WTC11 (cell line): Measurements from ENCODE around the gene SELPLG. TPM values are rescaled to one million over a fixed set of nuclear protein-coding genes. Genes with fewer than 3 reads are reported as not detected.

Experiments used
- ATAC-seq: fragments of 200-7000 bp; cut with Tn5 transposase; 2 replicates; pipeline ENCODE4 v1.10.0; 2021; ENCODE audit warnings: mild to moderate bottlenecking, moderate library complexity
- CTCF ChIA-PET: fragments of 300-600 bp; sonication (Branson Sonifier 250); formaldehyde crosslinking; loops from one replicate; lab custom pipeline; 2021; ENCODE audit warnings: antibody characterized with exemption; lab: Charles Lee
- POLR2A ChIA-PET: fragments of 350-600 bp; sonication (Branson Sonifier 250); formaldehyde crosslinking; loops from one replicate; lab custom pipeline; 2021; ENCODE audit warnings: antibody characterized with exemption; lab: Charles Lee
- DNase-seq: peaks from one replicate; pipeline ENCODE4 v3.0.0; 2021; ENCODE audit warnings: low spot score
- H3K27ac Mint-ChIP-seq: 2 replicates; pipeline ENCODE4 v1.8.0; 2021; ENCODE audit warnings: mixed read lengths
- H3K27me3 Mint-ChIP-seq: 2 replicates; pipeline ENCODE4 v1.8.0; 2021; ENCODE audit warnings: low read depth, mild to moderate bottlenecking, moderate library complexity, mixed read lengths
- H3K36me3 Mint-ChIP-seq: 2 replicates; pipeline ENCODE4 v1.8.0; 2021; ENCODE audit warnings: mixed read lengths
- H3K4me1 Mint-ChIP-seq: 2 replicates; pipeline ENCODE4 v1.8.0; 2022; ENCODE audit warnings: mixed read lengths
- H3K4me3 Mint-ChIP-seq: 2 replicates; pipeline ENCODE4 v1.8.0; 2021; ENCODE audit warnings: mild to moderate bottlenecking, moderate library complexity, mixed read lengths
- H3K9me3 Mint-ChIP-seq: 2 replicates; pipeline ENCODE4 v1.8.0; 2021; ENCODE audit warnings: mixed read lengths
- CREM ChIP-seq: sonication (generic); formaldehyde crosslinking; IDR thresholded peaks from 2 replicates; pipeline ENCODE4 v1.8.1; 2022; ENCODE audit warnings: mild to moderate bottlenecking, missing genetic modification reagents, moderate library complexity
- FOXK1 ChIP-seq: sonication (generic); formaldehyde crosslinking; IDR thresholded peaks from 2 replicates; pipeline ENCODE4 v1.8.0; 2022; ENCODE audit warnings: mild to moderate bottlenecking, moderate library complexity, missing genetic modification reagents
- GRHL2 ChIP-seq: fragments of 250-450 bp; sonication (Bioruptor Pico); IDR thresholded peaks from 2 replicates; pipeline ENCODE4 v1.8.0; 2022; ENCODE audit warnings: mild to moderate bottlenecking, moderate library complexity; ENCODE audit not compliant: insufficient replicate concordance, severe bottlenecking
- MAX ChIP-seq: sonication (generic); formaldehyde crosslinking; IDR thresholded peaks from 2 replicates; pipeline ENCODE4 v1.8.0; 2022; ENCODE audit warnings: mild to moderate bottlenecking, missing genetic modification reagents
- NFATC4 ChIP-seq: fragments of 250-450 bp; sonication (Bioruptor Pico); IDR thresholded peaks from 2 replicates; pipeline ENCODE4 v1.9.0; 2021; ENCODE audit warnings: mild to moderate bottlenecking
- NFE2L1 ChIP-seq: sonication (generic); formaldehyde crosslinking; IDR thresholded peaks from 2 replicates; pipeline ENCODE4 v1.8.1; 2023; ENCODE audit warnings: missing genetic modification reagents
- NFYB ChIP-seq: sonication (generic); formaldehyde crosslinking; conservative IDR thresholded peaks from 2 replicates; pipeline ENCODE4 v1.8.0; 2022; ENCODE audit warnings: low read depth, missing genetic modification reagents
- NR2C2 ChIP-seq: sonication (generic); formaldehyde crosslinking; IDR thresholded peaks from 2 replicates; pipeline ENCODE4 v1.8.0; 2022; ENCODE audit warnings: mild to moderate bottlenecking, missing genetic modification reagents
- NR3C1 ChIP-seq: sonication (generic); formaldehyde crosslinking; conservative IDR thresholded peaks from 2 replicates; pipeline ENCODE4 v1.8.1; 2023; ENCODE audit warnings: low read depth, mild to moderate bottlenecking, missing genetic modification reagents
- ZNF138 ChIP-seq: sonication (generic); formaldehyde crosslinking; conservative IDR thresholded peaks from 2 replicates; pipeline ENCODE4 v1.8.1; 2022; ENCODE audit warnings: mild to moderate bottlenecking, moderate library complexity, missing genetic modification reagents
- ZNF219 ChIP-seq: sonication (generic); formaldehyde crosslinking; IDR thresholded peaks from 2 replicates; pipeline ENCODE4 v1.8.0; 2023; ENCODE audit warnings: missing genetic modification reagents, mild to moderate bottlenecking, borderline replicate concordance
- ZNF317 ChIP-seq: sonication (generic); formaldehyde crosslinking; IDR thresholded peaks from 2 replicates; pipeline ENCODE4 v1.8.1; 2023; ENCODE audit warnings: low read depth, mild to moderate bottlenecking, moderate library complexity, missing genetic modification reagents, borderline replicate concordance
- ZNF416 ChIP-seq: fragments of 250-450 bp; sonication (Bioruptor Pico); IDR thresholded peaks from 2 replicates; pipeline ENCODE4 v1.9.0; 2021; ENCODE audit warnings: mild to moderate bottlenecking, inconsistent platforms
- ZNF423 ChIP-seq: fragments of 250-450 bp; sonication (Bioruptor Pico); IDR thresholded peaks from 2 replicates; pipeline ENCODE4 v2.1.2; 2022; ENCODE audit warnings: mild to moderate bottlenecking, moderate library complexity
- total RNA-seq: library from RNA; stranded (reverse); gene quantifications from 3 replicates; pipeline ENCODE4 v1.2.3, GENCODE V29; 2021
- TF ChIP-seq, protein P1 (sequence below): sonication (generic); formaldehyde crosslinking; IDR thresholded peaks from 2 replicates; pipeline ENCODE4 v1.8.1; 2022; ENCODE audit warnings: low read depth, missing genetic modification reagents, borderline replicate concordance
- TF ChIP-seq, protein P2 (sequence below): sonication (generic); formaldehyde crosslinking; IDR thresholded peaks from 2 replicates; pipeline ENCODE4 v1.8.1; 2022; ENCODE audit warnings: low read depth, mild to moderate bottlenecking, moderate library complexity, missing genetic modification reagents, borderline replicate concordance
- TF ChIP-seq, protein P3 (sequence below): sonication (generic); formaldehyde crosslinking; IDR thresholded peaks from 2 replicates; pipeline ENCODE4 v1.8.1; 2023; ENCODE audit warnings: mild to moderate bottlenecking, missing genetic modification reagents
- TF ChIP-seq, protein P4 (sequence below): sonication (generic); formaldehyde crosslinking; IDR thresholded peaks from 2 replicates; pipeline ENCODE4 v1.8.1; 2022; ENCODE audit warnings: mild to moderate bottlenecking, missing genetic modification reagents, moderate library complexity, borderline replicate concordance
- TF ChIP-seq, protein P5 (sequence below): fragments of 250-450 bp; sonication (Bioruptor Pico); IDR thresholded peaks from 2 replicates; pipeline ENCODE4 v2.1.2; 2022; ENCODE audit warnings: mild to moderate bottlenecking, moderate library complexity
- TF ChIP-seq, protein P6 (sequence below): fragments of 250-450 bp; sonication (Bioruptor Pico); IDR thresholded peaks from 2 replicates; pipeline ENCODE4 v1.9.0; 2021; ENCODE audit warnings: moderate library complexity, mild to moderate bottlenecking, inconsistent platforms, borderline replicate concordance
- TF ChIP-seq, protein P7 (sequence below): sonication (generic); formaldehyde crosslinking; IDR thresholded peaks from 2 replicates; pipeline ENCODE4 v1.8.1; 2023; ENCODE audit warnings: mild to moderate bottlenecking, moderate library complexity, missing genetic modification reagents

The SELPLG gene
- total RNA-seq, 1 experiment from 2014 or later: 0.46 TPM

- TF ChIP-seq, protein P1, sequence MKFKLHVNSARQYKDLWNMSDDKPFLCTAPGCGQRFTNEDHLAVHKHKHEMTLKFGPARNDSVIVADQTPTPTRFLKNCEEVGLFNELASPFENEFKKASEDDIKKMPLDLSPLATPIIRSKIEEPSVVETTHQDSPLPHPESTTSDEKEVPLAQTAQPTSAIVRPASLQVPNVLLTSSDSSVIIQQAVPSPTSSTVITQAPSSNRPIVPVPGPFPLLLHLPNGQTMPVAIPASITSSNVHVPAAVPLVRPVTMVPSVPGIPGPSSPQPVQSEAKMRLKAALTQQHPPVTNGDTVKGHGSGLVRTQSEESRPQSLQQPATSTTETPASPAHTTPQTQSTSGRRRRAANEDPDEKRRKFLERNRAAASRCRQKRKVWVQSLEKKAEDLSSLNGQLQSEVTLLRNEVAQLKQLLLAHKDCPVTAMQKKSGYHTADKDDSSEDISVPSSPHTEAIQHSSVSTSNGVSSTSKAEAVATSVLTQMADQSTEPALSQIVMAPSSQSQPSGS: no peak
- no peak for TF ChIP-seq ZNF219
- TF ChIP-seq, protein P2, sequence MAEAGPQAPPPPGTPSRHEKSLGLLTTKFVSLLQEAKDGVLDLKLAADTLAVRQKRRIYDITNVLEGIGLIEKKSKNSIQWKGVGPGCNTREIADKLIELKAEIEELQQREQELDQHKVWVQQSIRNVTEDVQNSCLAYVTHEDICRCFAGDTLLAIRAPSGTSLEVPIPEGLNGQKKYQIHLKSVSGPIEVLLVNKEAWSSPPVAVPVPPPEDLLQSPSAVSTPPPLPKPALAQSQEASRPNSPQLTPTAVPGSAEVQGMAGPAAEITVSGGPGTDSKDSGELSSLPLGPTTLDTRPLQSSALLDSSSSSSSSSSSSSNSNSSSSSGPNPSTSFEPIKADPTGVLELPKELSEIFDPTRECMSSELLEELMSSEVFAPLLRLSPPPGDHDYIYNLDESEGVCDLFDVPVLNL (CRISPR knock-in tag): no peak
Measured at GRCh38 chr12:108678104-108678730, 44.5 kb upstream of the SELPLG start (continued).

DNA sequence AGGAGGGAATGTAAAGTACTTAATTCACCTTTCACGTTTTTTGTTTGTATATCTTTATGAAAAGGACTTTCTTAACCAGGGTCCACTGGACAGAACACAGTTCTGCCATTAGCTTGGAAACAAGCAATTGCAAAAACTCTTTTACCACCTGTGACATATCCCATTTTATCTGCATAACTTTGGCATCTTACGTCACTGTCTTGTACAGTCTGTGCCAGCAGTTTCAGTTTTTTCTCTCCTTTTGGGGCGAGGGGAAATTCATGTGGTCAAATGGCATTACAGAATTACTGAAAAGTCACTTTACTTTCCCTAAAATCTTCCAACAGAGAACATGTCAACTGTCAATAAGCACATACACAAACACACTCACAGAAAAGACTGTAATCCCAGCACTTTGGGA is 43.7 kb upstream of the SELPLG start:
- POLR2A ChIA-PET: no interaction called here
- H3K27me3 Mint-ChIP-seq: no peaks in the 10 kb centered on the region
- CTCF ChIA-PET: no interaction called here
- peaks cover 6% of the 10 kb centered on the region for H3K4me1 Mint-ChIP-seq
- TF ChIP-seq CREM (CRISPR knock-in tag): no peak
- no peak for TF ChIP-seq NFATC4 (CRISPR knock-in tag)
- no peak for TF ChIP-seq ZNF423 (CRISPR knock-in tag)
- TF ChIP-seq GRHL2 (CRISPR knock-in tag): no peak
- TF ChIP-seq, protein P3, sequence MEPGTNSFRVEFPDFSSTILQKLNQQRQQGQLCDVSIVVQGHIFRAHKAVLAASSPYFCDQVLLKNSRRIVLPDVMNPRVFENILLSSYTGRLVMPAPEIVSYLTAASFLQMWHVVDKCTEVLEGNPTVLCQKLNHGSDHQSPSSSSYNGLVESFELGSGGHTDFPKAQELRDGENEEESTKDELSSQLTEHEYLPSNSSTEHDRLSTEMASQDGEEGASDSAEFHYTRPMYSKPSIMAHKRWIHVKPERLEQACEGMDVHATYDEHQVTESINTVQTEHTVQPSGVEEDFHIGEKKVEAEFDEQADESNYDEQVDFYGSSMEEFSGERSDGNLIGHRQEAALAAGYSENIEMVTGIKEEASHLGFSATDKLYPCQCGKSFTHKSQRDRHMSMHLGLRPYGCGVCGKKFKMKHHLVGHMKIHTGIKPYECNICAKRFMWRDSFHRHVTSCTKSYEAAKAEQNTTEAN (CRISPR knock-in tag): no peak
- no peak for TF ChIP-seq NFYB
- TF ChIP-seq ZNF317: no peak
- TF ChIP-seq MAX (CRISPR knock-in tag): no peak
- TF ChIP-seq NR2C2 (CRISPR knock-in tag): no peak
- TF ChIP-seq, protein P4, sequence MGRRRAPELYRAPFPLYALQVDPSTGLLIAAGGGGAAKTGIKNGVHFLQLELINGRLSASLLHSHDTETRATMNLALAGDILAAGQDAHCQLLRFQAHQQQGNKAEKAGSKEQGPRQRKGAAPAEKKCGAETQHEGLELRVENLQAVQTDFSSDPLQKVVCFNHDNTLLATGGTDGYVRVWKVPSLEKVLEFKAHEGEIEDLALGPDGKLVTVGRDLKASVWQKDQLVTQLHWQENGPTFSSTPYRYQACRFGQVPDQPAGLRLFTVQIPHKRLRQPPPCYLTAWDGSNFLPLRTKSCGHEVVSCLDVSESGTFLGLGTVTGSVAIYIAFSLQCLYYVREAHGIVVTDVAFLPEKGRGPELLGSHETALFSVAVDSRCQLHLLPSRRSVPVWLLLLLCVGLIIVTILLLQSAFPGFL: no peak
- TF ChIP-seq ZNF416 (CRISPR knock-in tag): no peak
- TF ChIP-seq NR3C1 (CRISPR knock-in tag): no peak
- TF ChIP-seq FOXK1 (CRISPR knock-in tag): no peak
- TF ChIP-seq ZNF138 (CRISPR knock-in tag): no peak
- TF ChIP-seq NFE2L1: no peak
- TF ChIP-seq, protein P5, sequence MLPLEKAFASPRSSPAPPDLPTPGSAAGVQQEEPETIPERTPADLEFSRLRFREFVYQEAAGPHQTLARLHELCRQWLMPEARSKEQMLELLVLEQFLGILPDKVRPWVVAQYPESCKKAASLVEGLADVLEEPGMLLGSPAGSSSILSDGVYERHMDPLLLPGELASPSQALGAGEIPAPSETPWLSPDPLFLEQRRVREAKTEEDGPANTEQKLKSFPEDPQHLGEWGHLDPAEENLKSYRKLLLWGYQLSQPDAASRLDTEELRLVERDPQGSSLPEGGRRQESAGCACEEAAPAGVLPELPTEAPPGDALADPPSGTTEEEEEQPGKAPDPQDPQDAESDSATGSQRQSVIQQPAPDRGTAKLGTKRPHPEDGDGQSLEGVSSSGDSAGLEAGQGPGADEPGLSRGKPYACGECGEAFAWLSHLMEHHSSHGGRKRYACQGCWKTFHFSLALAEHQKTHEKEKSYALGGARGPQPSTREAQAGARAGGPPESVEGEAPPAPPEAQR: no peak
- TF ChIP-seq, protein P6, sequence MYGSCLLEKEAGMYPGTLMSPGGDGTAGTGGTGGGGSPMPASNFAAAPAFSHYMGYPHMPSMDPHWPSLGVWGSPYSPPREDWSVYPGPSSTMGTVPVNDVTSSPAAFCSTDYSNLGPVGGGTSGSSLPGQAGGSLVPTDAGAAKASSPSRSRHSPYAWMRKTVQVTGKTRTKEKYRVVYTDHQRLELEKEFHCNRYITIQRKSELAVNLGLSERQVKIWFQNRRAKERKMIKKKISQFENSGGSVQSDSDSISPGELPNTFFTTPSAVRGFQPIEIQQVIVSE (CRISPR knock-in tag): no peak
- TF ChIP-seq, protein P7, sequence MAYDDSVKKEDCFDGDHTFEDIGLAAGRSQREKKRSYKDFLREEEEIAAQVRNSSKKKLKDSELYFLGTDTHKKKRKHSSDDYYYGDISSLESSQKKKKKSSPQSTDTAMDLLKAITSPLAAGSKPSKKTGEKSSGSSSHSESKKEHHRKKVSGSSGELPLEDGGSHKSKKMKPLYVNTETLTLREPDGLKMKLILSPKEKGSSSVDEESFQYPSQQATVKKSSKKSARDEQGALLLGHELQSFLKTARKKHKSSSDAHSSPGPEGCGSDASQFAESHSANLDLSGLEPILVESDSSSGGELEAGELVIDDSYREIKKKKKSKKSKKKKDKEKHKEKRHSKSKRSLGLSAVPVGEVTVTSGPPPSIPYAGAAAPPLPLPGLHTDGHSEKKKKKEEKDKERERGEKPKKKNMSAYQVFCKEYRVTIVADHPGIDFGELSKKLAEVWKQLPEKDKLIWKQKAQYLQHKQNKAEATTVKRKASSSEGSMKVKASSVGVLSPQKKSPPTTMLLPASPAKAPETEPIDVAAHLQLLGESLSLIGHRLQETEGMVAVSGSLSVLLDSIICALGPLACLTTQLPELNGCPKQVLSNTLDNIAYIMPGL (CRISPR knock-in tag): no peak
- TF ChIP-seq, protein P1: no peak
- no peaks in the 10 kb centered on the region for H3K9me3 Mint-ChIP-seq
- ATAC-seq (no peak), DNase-seq (no peak)
- H3K36me3 Mint-ChIP-seq: peaks cover 8% of the 10 kb centered on the region
- H3K27ac Mint-ChIP-seq: no peak overlapping the region
- no peak overlapping the region for H3K4me3 Mint-ChIP-seq
